Adipocyte (in vitro differentiated cells): ENCODE measurements around the gene TIE1.

Experiments
- DNase-seq: peaks from one replicate; pipeline ENCODE4 v3.0.0-alpha.2; 2015; ENCODE audit warnings: low read depth
- H3K27me3 ChIP-seq: replicated peaks from 2 replicates; pipeline ENCODE4 v1.7.0; 2013; ENCODE audit warnings: mild to moderate bottlenecking, low read length, moderate library complexity; ENCODE audit not compliant: control insufficient read depth, insufficient read depth
- H3K36me3 ChIP-seq: 2 replicates; pipeline ENCODE4 v1.7.0; 2013; ENCODE audit warnings: low read length, mild to moderate bottlenecking, moderate library complexity; ENCODE audit not compliant: control insufficient read depth, insufficient read depth, severe bottlenecking
- H3K4me1 ChIP-seq: 2 replicates; pipeline ENCODE4 v1.7.0; 2013; ENCODE audit warnings: mild to moderate bottlenecking, low read length, moderate library complexity; ENCODE audit not compliant: control insufficient read depth, insufficient read depth
- H3K4me3 ChIP-seq: 2 replicates; pipeline ENCODE4 v1.7.0; 2013; ENCODE audit warnings: mild to moderate bottlenecking, low read length, moderate library complexity
- H3K9ac ChIP-seq: 2 replicates; pipeline ENCODE4 v1.7.0; 2013; ENCODE audit warnings: mild to moderate bottlenecking, low read length, moderate library complexity
- H3K9me3 ChIP-seq: 2 replicates; pipeline ENCODE4 v1.7.0; 2013; ENCODE audit warnings: mild to moderate bottlenecking, low read length, moderate library complexity; ENCODE audit not compliant: control insufficient read depth

The TIE1 gene

GRCh38 chr1:43286115-43286514, 14.7 kb upstream of the TIE1 start:
- Histone ChIP-seq H3K27me3 (peaks cover 3% of the 10 kb centered on the region), H3K9me3 (no peaks in the 10 kb centered on the region), H3K9ac (no peak overlapping the region), H3K4me1 (peaks cover 13% of the 10 kb centered on the region), H3K4me3 (no peak overlapping the region), H3K36me3 (no peaks in the 10 kb centered on the region)
- DNase-seq, result no peak

- H3K9ac ChIP-seq, result no peak overlapping the region
- no peak for DNase-seq
- no peaks in the 10 kb centered on the region for H3K9me3 ChIP-seq
- peaks cover 3% of the 10 kb centered on the region for H3K27me3 ChIP-seq
- H3K4me1 ChIP-seq, result peaks cover 13% of the 10 kb centered on the region
- H3K4me3 ChIP-seq, result no peak overlapping the region
- H3K36me3 ChIP-seq, result no peaks in the 10 kb centered on the region
These were observed 14.2 kb upstream of the TIE1 start for GRCh38 chr1:43286533-43286932.

DNA sequence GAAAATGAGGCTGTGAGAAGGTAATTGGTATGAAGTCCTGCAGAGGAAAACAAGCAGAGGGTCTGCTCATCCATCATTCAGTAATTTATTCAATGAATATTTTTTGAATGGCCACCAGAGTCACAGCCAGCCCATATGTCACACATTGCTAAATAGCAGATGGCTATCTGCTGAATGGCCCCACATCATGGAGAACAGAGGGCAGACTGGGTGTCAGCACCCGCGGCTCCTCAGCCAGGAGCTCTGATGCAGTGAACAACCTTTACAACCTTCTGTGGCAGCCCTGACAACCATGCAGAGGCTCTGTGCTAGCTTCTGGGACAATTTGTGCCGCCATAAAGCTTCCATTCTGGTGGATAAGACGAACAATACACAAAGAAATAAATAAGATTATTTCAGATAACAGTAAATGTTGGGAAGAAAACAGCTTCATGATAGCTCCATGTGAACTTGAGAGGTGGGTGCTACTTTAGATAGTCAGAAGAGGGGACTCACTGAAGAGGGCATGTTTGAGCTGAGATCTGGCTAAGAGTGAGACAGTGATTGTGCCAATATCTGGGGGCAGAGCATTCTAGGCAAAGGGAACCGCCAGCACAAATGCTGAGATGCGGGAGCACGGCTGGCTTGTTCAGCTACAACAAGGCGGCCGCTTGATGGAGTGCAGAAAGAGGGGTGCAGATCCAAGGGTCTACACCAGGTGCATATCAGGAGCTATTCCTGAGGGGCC, 12.6 kb upstream of the TIE1 start:
- Histone ChIP-seq H3K9ac (no peak overlapping the region), H3K27me3 (peaks cover 3% of the 10 kb centered on the region), H3K4me1 (peaks cover 19% of the 10 kb centered on the region), H3K4me3 (no peak overlapping the region), H3K9me3 (no peaks in the 10 kb centered on the region), H3K36me3 (no peaks in the 10 kb centered on the region)
- DNase-seq, result no peak

DNA sequence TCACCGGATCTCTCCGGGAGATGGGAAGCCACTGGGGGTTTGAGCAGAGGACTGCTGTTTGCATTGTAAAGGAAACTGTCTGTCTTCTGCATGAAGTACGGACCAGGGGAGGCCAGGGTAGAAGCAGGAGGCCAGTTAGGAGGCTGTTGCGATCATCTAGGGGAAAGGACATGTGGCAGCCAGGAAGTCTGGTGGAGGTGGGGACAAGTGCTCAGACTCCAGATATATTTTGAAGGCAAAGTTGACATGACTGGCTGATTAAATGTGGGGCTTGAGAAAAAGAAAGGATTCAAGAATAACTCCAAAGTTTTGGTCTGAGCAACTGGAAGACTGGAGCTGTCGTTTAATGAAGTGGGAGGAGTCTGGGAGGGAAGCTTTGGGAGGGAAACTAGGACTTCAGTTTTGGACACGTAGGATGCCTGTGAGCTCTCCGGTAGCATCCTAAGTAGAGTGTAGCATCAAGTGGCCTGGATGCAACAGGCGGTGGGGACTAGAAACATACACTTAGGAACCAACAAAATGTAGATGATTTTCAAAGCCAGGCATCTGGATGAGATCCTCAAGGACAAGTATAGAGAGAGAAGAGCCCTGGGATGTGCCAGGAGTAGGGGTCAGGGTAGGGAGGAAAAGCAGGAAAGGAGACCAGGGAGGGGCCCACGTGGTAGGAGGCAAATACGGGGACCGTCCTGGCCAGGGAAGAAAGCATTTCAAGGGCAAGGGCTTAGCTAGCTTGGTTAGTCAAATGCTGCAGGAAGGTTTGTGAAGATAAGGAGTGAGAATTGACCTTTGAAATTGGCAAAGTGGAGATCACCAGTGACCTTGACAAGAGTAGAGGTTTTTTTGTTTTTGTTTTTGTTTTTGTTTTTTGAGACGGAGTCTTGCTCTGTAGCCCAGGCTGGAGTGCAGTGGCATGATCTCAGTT, 11.7 kb upstream of the TIE1 start:
- H3K9me3 ChIP-seq, result no peaks in the 10 kb centered on the region
- DNase-seq, result no peak

GRCh38 chr1:43292216-43292615, 8.6 kb upstream of the TIE1 start:
- no peak for DNase-seq
- peaks cover 58% of the 10 kb centered on the region for H3K4me1 ChIP-seq
- no peak overlapping the region for H3K9ac ChIP-seq
- H3K36me3 ChIP-seq, result no peaks in the 10 kb centered on the region
- H3K9me3 ChIP-seq, result no peaks in the 10 kb centered on the region
- H3K4me3 ChIP-seq, result no peak overlapping the region
- no peaks in the 10 kb centered on the region for H3K27me3 ChIP-seq

More for the DNA sequence above, 11.7 kb upstream of the TIE1 start:
- Histone ChIP-seq H3K27me3 (peaks cover 3% of the 10 kb centered on the region), H3K4me3 (no peak overlapping the region), H3K9ac (no peak overlapping the region), H3K4me1 (peaks cover 27% of the 10 kb centered on the region), H3K36me3 (no peaks in the 10 kb centered on the region)

DNA sequence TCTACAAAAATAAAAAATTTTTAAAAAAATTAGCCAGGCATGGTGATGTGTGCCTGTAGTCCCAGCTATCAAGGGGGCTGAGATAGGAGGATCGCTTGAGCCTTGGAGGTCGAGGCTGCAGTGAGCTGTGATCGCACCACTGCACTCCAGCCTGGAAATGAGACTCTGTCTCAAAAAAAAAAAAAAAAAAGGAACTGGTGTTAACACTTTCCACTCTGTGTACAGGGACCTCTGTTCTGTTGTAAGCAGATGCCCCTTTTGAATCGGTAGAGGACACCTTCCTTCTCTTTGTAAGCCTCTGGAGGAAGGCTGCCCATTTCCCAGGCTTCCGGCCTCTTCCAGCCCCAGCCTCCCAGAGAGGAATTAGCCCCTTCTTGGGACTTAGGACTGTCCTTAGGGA, 8.1 kb upstream of the TIE1 start:
- no peaks in the 10 kb centered on the region for H3K9me3 ChIP-seq
- no peak for DNase-seq
- no peak overlapping the region for H3K9ac ChIP-seq
- H3K4me3 ChIP-seq, result no peak overlapping the region
- H3K36me3 ChIP-seq, result no peaks in the 10 kb centered on the region
- H3K4me1 ChIP-seq, result peaks cover 61% of the 10 kb centered on the region
- H3K27me3 ChIP-seq, result no peaks in the 10 kb centered on the region

DNA sequence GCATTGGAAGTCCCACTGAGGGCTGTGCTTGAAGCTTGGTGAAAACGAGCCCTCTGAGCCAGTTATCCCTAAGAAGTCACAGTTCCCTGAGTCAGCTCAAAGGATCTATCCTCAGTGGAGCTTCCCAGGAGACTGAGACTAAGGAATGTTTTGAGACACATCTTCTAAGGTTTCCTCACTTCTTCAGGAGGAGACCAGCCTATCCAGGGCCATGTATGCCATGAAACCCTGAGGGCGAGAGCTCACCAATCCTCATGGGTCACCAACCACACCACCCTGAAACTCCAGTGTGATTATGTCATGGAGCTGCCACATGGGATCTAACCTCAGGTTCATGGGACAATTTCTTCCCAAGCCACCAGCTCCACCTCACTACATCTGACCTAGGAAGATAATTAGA, 7.6 kb upstream of the TIE1 start:
- Histone ChIP-seq H3K27me3 (no peaks in the 10 kb centered on the region), H3K4me3 (no peak overlapping the region), H3K36me3 (no peaks in the 10 kb centered on the region), H3K9me3 (no peaks in the 10 kb centered on the region), H3K4me1 (peaks cover 60% of the 10 kb centered on the region), H3K9ac (no peak overlapping the region)
- DNase-seq, result peak; percentile 23

- peak; percentile 65 for DNase-seq
- no peaks in the 10 kb centered on the region for H3K9me3 ChIP-seq
- H3K4me3 ChIP-seq, result no peak overlapping the region
- no peaks in the 10 kb centered on the region for H3K36me3 ChIP-seq
- H3K4me1 ChIP-seq, result peaks cover 51% of the 10 kb centered on the region
- H3K9ac ChIP-seq, result peak overlapping the region; percentile 84
- H3K27me3 ChIP-seq, result no peaks in the 10 kb centered on the region
These were observed 6.7 kb upstream of the TIE1 start for GRCh38 chr1:43293896-43294760.

DNA sequence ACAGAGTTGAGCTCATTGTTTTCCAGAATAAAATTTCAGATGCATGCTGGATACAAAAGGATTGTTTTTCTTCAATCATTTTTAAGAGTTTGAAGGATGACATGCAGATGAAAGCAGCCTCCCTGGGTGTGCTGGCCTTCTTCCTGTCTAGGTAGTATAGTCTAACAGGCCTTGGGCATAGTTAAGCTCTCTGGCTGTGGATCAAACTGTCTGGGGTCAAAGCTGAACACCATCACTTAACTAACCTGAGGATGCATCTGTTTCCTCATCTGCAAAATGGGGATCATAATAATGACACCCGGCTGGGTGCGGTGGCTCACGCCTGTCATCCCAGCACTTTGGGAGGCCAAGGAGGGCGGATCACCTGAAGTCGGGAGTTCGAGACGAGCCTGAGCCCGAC, 6.0 kb upstream of the TIE1 start:
- Histone ChIP-seq H3K4me1 (peaks cover 48% of the 10 kb centered on the region), H3K27me3 (no peaks in the 10 kb centered on the region), H3K9me3 (no peaks in the 10 kb centered on the region), H3K9ac (peak overlapping the region; percentile 84), H3K4me3 (no peak overlapping the region), H3K36me3 (no peaks in the 10 kb centered on the region)
- no peak for DNase-seq

DNA sequence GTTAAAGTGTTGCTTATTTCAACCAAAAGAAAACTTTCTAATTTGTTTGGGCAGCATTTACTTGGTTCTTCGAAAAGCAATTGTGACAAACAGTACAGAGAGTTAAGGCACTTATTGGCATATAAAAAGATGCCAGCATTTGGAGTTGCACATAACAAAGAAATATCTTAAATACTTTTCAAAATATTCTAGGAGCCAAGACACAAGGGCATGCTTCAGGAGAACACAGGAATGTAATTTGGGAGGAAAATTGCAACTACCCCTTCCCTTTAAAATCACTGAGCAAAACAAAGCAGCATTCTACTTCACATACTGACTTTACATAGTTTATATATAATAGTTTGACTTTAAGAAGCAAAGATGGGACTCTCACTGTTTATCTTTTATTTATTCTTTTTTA, 4.6 kb upstream of the TIE1 start:
- H3K9me3 ChIP-seq, result no peaks in the 10 kb centered on the region
- no peak overlapping the region for H3K4me3 ChIP-seq
- peak; percentile 65 for DNase-seq
- no peaks in the 10 kb centered on the region for H3K36me3 ChIP-seq
- H3K4me1 ChIP-seq, result peaks cover 48% of the 10 kb centered on the region
- H3K9ac ChIP-seq, result peak overlapping the region; percentile 84
- no peaks in the 10 kb centered on the region for H3K27me3 ChIP-seq

- Histone ChIP-seq H3K9ac (no peak overlapping the region), H3K36me3 (no peaks in the 10 kb centered on the region), H3K9me3 (no peaks in the 10 kb centered on the region), H3K27me3 (no peaks in the 10 kb centered on the region), H3K4me3 (no peak overlapping the region), H3K4me1 (peaks cover 45% of the 10 kb centered on the region)
- no peak for DNase-seq
These were observed 2.7 kb upstream of the TIE1 start for GRCh38 chr1:43298055-43298454.
